CD8-positive, alpha-beta memory T cell (primary cell): ENCODE data around the gene KHDC4. TPM values are rescaled to one million over a fixed set of nuclear protein-coding genes. Genes with fewer than 3 reads are reported as not detected.
A peak's percentile ranks its signal among the peaks of the same experiment; 100 is the strongest.

Experiments used
- CTCF ChIA-PET: fragments of 350-600 bp; sonication (Branson Sonifier 250); formaldehyde crosslinking; loops from one replicate; lab custom pipeline; 2021; ENCODE audit warnings: antibody characterized with exemption; lab: Charles Lee
- POLR2A ChIA-PET: fragments of 350-600 bp; sonication (Branson Sonifier 250); formaldehyde crosslinking; loops from one replicate; lab custom pipeline; 2021; ENCODE audit warnings: antibody characterized with exemption; lab: Charles Lee
- DNase-seq, 5 donors: peaks; one replicate each; pipeline versions ENCODE4 v3.0.0 to v3.0.0-alpha.2; 2020 to 2022; ENCODE audit warnings: mixed read lengths in 1 of 5
- H3K27ac ChIP-seq: one replicate; pipeline ENCODE4 v1.7.0; 2013; ENCODE audit warnings: low read depth, mild to moderate bottlenecking, low read length, moderate library complexity
- H3K27me3 ChIP-seq: 2 replicates; pipeline ENCODE4 v1.7.0; 2013; ENCODE audit warnings: low read length, mild to moderate bottlenecking; ENCODE audit not compliant: insufficient read depth, poor library complexity, severe bottlenecking
- H3K36me3 ChIP-seq: 2 replicates; pipeline ENCODE4 v1.7.0; 2013; ENCODE audit warnings: mild to moderate bottlenecking, low read length, moderate library complexity; ENCODE audit not compliant: insufficient read depth
- H3K4me1 ChIP-seq: 2 replicates; pipeline ENCODE4 v1.7.0; 2013; ENCODE audit warnings: mild to moderate bottlenecking, low read length, moderate library complexity; ENCODE audit not compliant: insufficient read depth
- H3K4me3 ChIP-seq: 2 replicates; pipeline ENCODE4 v1.7.0; 2013; ENCODE audit warnings: mild to moderate bottlenecking, low read length
- H3K9me3 ChIP-seq: 2 replicates; pipeline ENCODE4 v1.7.0; 2013; ENCODE audit warnings: mild to moderate bottlenecking, low read length
- H3K27ac Mint-ChIP-seq, 8 donors: one replicate each; pipeline ENCODE4 v1.8.0; 2020 to 2021; ENCODE audit warnings: mixed read lengths in 8 of 8, mild to moderate bottlenecking in 6 of 8, inconsistent platforms in 3 of 8, moderate library complexity in 3 of 8
- H3K27me3 Mint-ChIP-seq, 2 donors: one replicate each; pipeline ENCODE4 v1.8.0; 2020 to 2021; ENCODE audit warnings: mixed read lengths in 2 of 2, mild to moderate bottlenecking in 1 of 2, moderate library complexity in 1 of 2
- H3K36me3 Mint-ChIP-seq, 3 donors: one replicate each; pipeline ENCODE4 v1.8.0; 2020 to 2021; ENCODE audit warnings: mixed read lengths in 3 of 3, inconsistent platforms in 1 of 3, mild to moderate bottlenecking in 1 of 3
- H3K4me1 Mint-ChIP-seq, 3 donors: one replicate each; pipeline ENCODE4 v1.8.0; 2020 to 2021; ENCODE audit warnings: mixed read lengths in 3 of 3, inconsistent platforms in 1 of 3, mild to moderate bottlenecking in 1 of 3
- H3K4me3 Mint-ChIP-seq, 7 donors: one replicate each; pipeline ENCODE4 v1.8.0; 2020 to 2021; ENCODE audit warnings: mixed read lengths in 7 of 7, mild to moderate bottlenecking in 6 of 7, moderate library complexity in 4 of 7, inconsistent platforms in 2 of 7
- H3K9me3 Mint-ChIP-seq, 5 donors: one replicate each; pipeline ENCODE4 v1.8.0; 2020 to 2022; ENCODE audit warnings: mixed read lengths in 5 of 5, mild to moderate bottlenecking in 3 of 5, moderate library complexity in 2 of 5, inconsistent platforms in 1 of 5
- polyA plus RNA-seq: library from polyadenylated mRNA; unstranded; fragments of 300-500 nt; fragmentation: Illumina TruSeq; gene quantifications from one replicate; pipeline ENCODE4 v1.2.3, GENCODE V29; 2021
- total RNA-seq, 2 experiments: library from RNA; stranded (reverse); gene quantifications; one replicate each; pipeline ENCODE4 v1.2.3, GENCODE V29; 2021

The KHDC4 gene
- total and polyA plus RNA-seq, 3 experiments from 2014 or later, result 8.2 to 61.2 (median 58.8) TPM

DNA sequence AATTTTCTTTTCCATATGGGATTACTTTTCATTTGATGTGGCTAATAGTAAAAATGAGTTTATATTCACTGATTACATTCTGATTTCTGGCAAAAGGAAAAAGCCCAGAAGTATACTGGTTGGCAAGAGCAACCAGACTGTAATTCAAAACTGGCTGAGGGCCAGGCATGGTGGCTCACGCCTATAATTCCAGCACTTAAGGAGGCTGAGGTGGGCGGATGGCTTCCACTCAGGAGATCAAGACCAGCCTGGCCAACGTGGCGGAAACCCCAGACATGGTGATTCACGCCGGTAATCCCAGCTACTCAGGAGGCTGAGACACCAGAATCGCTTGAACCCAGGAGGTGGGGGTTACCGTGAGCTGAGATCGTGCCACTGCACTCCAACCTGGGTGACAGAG, 60.4 kb downstream of the KHDC4 start:
- Histone ChIP-seq H3K4me3 (no peak overlapping the region), H3K27me3 (no peaks in the 10 kb centered on the region), H3K27ac (no peak overlapping the region), H3K4me1 (no peaks in the 10 kb centered on the region), H3K36me3 (no peaks in the 10 kb centered on the region), H3K9me3 (no peaks in the 10 kb centered on the region)
- POLR2A ChIA-PET, result no interaction called here
- Mint-ChIP-seq H3K27ac (peak overlapping the region in 2 of 8 donors; percentile 22 to 54), H3K9me3 (no peaks in the 10 kb centered on the region), H3K4me1 (peaks cover 0 to 4% (median 0%) of the 10 kb centered on the region in 3 donors), H3K36me3 (peaks cover 4 to 42% (median 13%) of the 10 kb centered on the region in 3 donors), H3K27me3 (no peaks in the 10 kb centered on the region), H3K4me3 (no peak overlapping the region)
- CTCF ChIA-PET, result no interaction called here
- DNase-seq, result no peak

GRCh38 chr1:155872527-155872926, 61.7 kb downstream of the KHDC4 start:
- DNase-seq, result no peak
- POLR2A ChIA-PET, result no interaction called here
- Histone ChIP-seq H3K27ac (no peak overlapping the region), H3K36me3 (no peaks in the 10 kb centered on the region), H3K4me1 (no peaks in the 10 kb centered on the region), H3K4me3 (no peak overlapping the region), H3K27me3 (no peaks in the 10 kb centered on the region), H3K9me3 (no peaks in the 10 kb centered on the region)
- peaks cover 4 to 51% (median 13%) of the 10 kb centered on the region in 3 donors for H3K36me3 Mint-ChIP-seq
- no peak overlapping the region for H3K4me3 Mint-ChIP-seq
- peak overlapping the region in 4 of 8 donors; percentile 2 to 82 (median 29) for H3K27ac Mint-ChIP-seq
- no peaks in the 10 kb centered on the region for H3K27me3 Mint-ChIP-seq
- peaks cover 0 to 4% (median 0%) of the 10 kb centered on the region in 3 donors for H3K4me1 Mint-ChIP-seq
- H3K9me3 Mint-ChIP-seq, result no peaks in the 10 kb centered on the region
- CTCF ChIA-PET, result no interaction called here

GRCh38 chr1:155871390-155871789, 62.8 kb downstream of the KHDC4 start:
- peaks cover 4 to 51% (median 16%) of the 10 kb centered on the region in 3 donors for H3K36me3 Mint-ChIP-seq
- H3K9me3 Mint-ChIP-seq, result no peaks in the 10 kb centered on the region
- ChIA-PET CTCF (no interaction called here), POLR2A (no interaction called here)
- Histone ChIP-seq H3K36me3 (no peaks in the 10 kb centered on the region), H3K27me3 (no peaks in the 10 kb centered on the region), H3K27ac (no peak overlapping the region), H3K4me3 (no peak overlapping the region), H3K4me1 (no peaks in the 10 kb centered on the region), H3K9me3 (no peaks in the 10 kb centered on the region)
- peak overlapping the region in 1 of 8 donors; percentile 23 for H3K27ac Mint-ChIP-seq
- H3K27me3 Mint-ChIP-seq, result no peaks in the 10 kb centered on the region
- no peak for DNase-seq
- peaks cover 0 to 4% (median 0%) of the 10 kb centered on the region in 3 donors for H3K4me1 Mint-ChIP-seq
- no peak overlapping the region for H3K4me3 Mint-ChIP-seq

DNA sequence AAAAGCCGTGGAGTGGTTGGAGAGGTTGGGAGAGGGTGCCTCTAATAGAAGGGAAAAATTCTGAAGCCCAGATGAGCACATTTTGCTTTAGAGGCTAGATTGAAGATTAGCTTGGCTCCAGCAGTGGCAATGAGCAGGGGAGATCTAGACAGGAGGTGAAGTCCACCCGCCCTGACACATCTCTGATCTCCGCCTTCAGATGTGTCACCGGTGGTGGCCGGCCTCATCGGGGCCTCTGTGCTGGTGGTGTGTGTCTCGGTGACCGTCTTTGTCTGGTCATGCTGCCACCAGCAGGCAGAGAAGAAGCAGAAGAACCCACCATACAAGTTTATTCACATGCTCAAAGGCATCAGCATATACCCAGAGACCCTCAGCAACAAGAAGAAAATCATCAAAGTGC, 66.4 kb downstream of the KHDC4 start:
- no peaks in the 10 kb centered on the region for H3K9me3 ChIP-seq
- Mint-ChIP-seq H3K36me3 (peaks cover 4 to 42% (median 14%) of the 10 kb centered on the region in 3 donors), H3K9me3 (no peaks in the 10 kb centered on the region), H3K27me3 (no peaks in the 10 kb centered on the region), H3K27ac (no peak overlapping the region), H3K4me3 (no peak overlapping the region), H3K4me1 (peaks cover 0 to 4% (median 0%) of the 10 kb centered on the region in 3 donors)
- H3K4me1 ChIP-seq, result no peaks in the 10 kb centered on the region
- POLR2A ChIA-PET, result no interaction called here
- CTCF ChIA-PET, result interaction anchor here (1.4 kb wide), 1 partner anchor 17 kb away, joined by 3 read pairs; no protein-coding TSS in a partner anchor
- H3K27me3 ChIP-seq, result no peaks in the 10 kb centered on the region
- H3K27ac ChIP-seq, result no peak overlapping the region
- no peaks in the 10 kb centered on the region for H3K36me3 ChIP-seq
- no peak overlapping the region for H3K4me3 ChIP-seq
- no peak for DNase-seq

GRCh38 chr1:155864393-155864792, 69.8 kb downstream of the KHDC4 start:
- ChIA-PET CTCF (no interaction called here), POLR2A (no interaction called here)
- H3K4me1 ChIP-seq, result peaks cover 13% of the 10 kb centered on the region
- Mint-ChIP-seq H3K27me3 (no peaks in the 10 kb centered on the region), H3K4me3 (peak overlapping the region in 1 of 7 donors; percentile 7), H3K27ac (no peak overlapping the region), H3K36me3 (peaks cover under 1 to 20% (median 7%) of the 10 kb centered on the region in 3 donors), H3K9me3 (no peaks in the 10 kb centered on the region), H3K4me1 (peaks cover 13 to 22% (median 20%) of the 10 kb centered on the region in 3 donors)
- H3K27ac ChIP-seq, result no peak overlapping the region
- H3K4me3 ChIP-seq, result no peak overlapping the region
- no peaks in the 10 kb centered on the region for H3K9me3 ChIP-seq
- no peaks in the 10 kb centered on the region for H3K36me3 ChIP-seq
- DNase-seq, result no peak
- no peaks in the 10 kb centered on the region for H3K27me3 ChIP-seq

Other genes with a start within 250 kb of the KHDC4 start
- 10 to 100 TPM; 59.1 to 62.0 TPM for gene YY1AP1, start 245.6 kb downstream of the KHDC4 start, total RNA-seq
- 49.7 TPM for gene YY1AP1, start 245.6 kb downstream of the KHDC4 start, polyA plus RNA-seq
- 100 to 1,000 TPM; 156 to 160 TPM for gene DAP3, start 245.3 kb downstream of the KHDC4 start, total RNA-seq
- 96.7 TPM for gene DAP3, start 245.3 kb downstream of the KHDC4 start, polyA plus RNA-seq
- 10 to 100 TPM; 53.3 to 60.8 TPM for gene GON4L, start 77.2 kb downstream of the KHDC4 start, total RNA-seq
- gene GON4L, start 77.2 kb downstream of the KHDC4 start, polyA plus RNA-seq, result 42.9 TPM
- 10 to 100 TPM; 22.7 TPM for gene SYT11, start 74.8 kb downstream of the KHDC4 start, total RNA-seq
- 19.3 TPM for gene SYT11, start 74.8 kb downstream of the KHDC4 start, polyA plus RNA-seq
- gene RIT1, start 23.1 kb downstream of the KHDC4 start, total RNA-seq, result 10 to 100 TPM; 13.7 to 16.9 TPM
- 17.7 TPM for gene RIT1, start 23.1 kb downstream of the KHDC4 start, polyA plus RNA-seq
- not detected for gene RXFP4, start 7.2 kb upstream of the KHDC4 start, total RNA-seq
- gene RXFP4, start 7.2 kb upstream of the KHDC4 start, polyA plus RNA-seq, result 0.29 TPM
- 100 to 1,000 TPM; 168 to 176 TPM for gene ARHGEF2, start 44.1 kb upstream of the KHDC4 start, total RNA-seq
- 18.8 TPM for gene ARHGEF2, start 44.1 kb upstream of the KHDC4 start, polyA plus RNA-seq
- gene SSR2, start 86.5 kb upstream of the KHDC4 start, total RNA-seq, result 100 to 1,000 TPM; 187 to 190 TPM
- gene SSR2, start 86.5 kb upstream of the KHDC4 start, polyA plus RNA-seq, result 380 TPM
- 10 to 100 TPM; 59.4 to 61.9 TPM for gene UBQLN4, start 119.4 kb upstream of the KHDC4 start, total RNA-seq
- gene UBQLN4, start 119.4 kb upstream of the KHDC4 start, polyA plus RNA-seq, result 15.6 TPM
- 10 to 100 TPM; 61.9 to 67.4 TPM for gene LAMTOR2, start 120.4 kb upstream of the KHDC4 start, total RNA-seq
- gene LAMTOR2, start 120.4 kb upstream of the KHDC4 start, polyA plus RNA-seq, result 134 TPM
- gene RAB25, start 126.7 kb upstream of the KHDC4 start, total RNA-seq, result not detected
- 0.76 TPM for gene RAB25, start 126.7 kb upstream of the KHDC4 start, polyA plus RNA-seq
- 1 to 10 TPM in 1 of 2 experiments, under 1 TPM in 1; 0.24 to 1.0 TPM for gene MEX3A, start 148.1 kb upstream of the KHDC4 start, total RNA-seq
- not detected for gene MEX3A, start 148.1 kb upstream of the KHDC4 start, polyA plus RNA-seq
- gene LMNA, start 180.3 kb upstream of the KHDC4 start, total RNA-seq, result 100 to 1,000 TPM; 325 to 335 TPM
- gene LMNA, start 180.3 kb upstream of the KHDC4 start, polyA plus RNA-seq, result 13.9 TPM
- 10 to 100 TPM; 21.6 to 23.0 TPM for gene SEMA4A, start 219.2 kb upstream of the KHDC4 start, total RNA-seq
- gene SEMA4A, start 219.2 kb upstream of the KHDC4 start, polyA plus RNA-seq, result 10.7 TPM